WTC11 (cell line): ENCODE results near the gene SURF6. TPM values are rescaled to one million over a fixed set of nuclear protein-coding genes. Genes with fewer than 3 reads are reported as not detected.

ENCODE experiments used
- ATAC-seq: fragments of 200-7000 bp; cut with Tn5 transposase; 2 replicates; pipeline ENCODE4 v1.10.0; 2021; ENCODE audit warnings: mild to moderate bottlenecking, moderate library complexity
- CTCF ChIA-PET: fragments of 300-600 bp; sonication (Branson Sonifier 250); formaldehyde crosslinking; loops from one replicate; lab custom pipeline; 2021; ENCODE audit warnings: antibody characterized with exemption; lab: Charles Lee
- POLR2A ChIA-PET: fragments of 350-600 bp; sonication (Branson Sonifier 250); formaldehyde crosslinking; loops from one replicate; lab custom pipeline; 2021; ENCODE audit warnings: antibody characterized with exemption; lab: Charles Lee
- DNase-seq: peaks from one replicate; pipeline ENCODE4 v3.0.0; 2021; ENCODE audit warnings: low spot score
- H3K27ac Mint-ChIP-seq: 2 replicates; pipeline ENCODE4 v1.8.0; 2021; ENCODE audit warnings: mixed read lengths
- H3K27me3 Mint-ChIP-seq: 2 replicates; pipeline ENCODE4 v1.8.0; 2021; ENCODE audit warnings: low read depth, mild to moderate bottlenecking, moderate library complexity, mixed read lengths
- H3K36me3 Mint-ChIP-seq: 2 replicates; pipeline ENCODE4 v1.8.0; 2021; ENCODE audit warnings: mixed read lengths
- H3K4me1 Mint-ChIP-seq: 2 replicates; pipeline ENCODE4 v1.8.0; 2022; ENCODE audit warnings: mixed read lengths
- H3K4me3 Mint-ChIP-seq: 2 replicates; pipeline ENCODE4 v1.8.0; 2021; ENCODE audit warnings: mild to moderate bottlenecking, moderate library complexity, mixed read lengths
- H3K9me3 Mint-ChIP-seq: 2 replicates; pipeline ENCODE4 v1.8.0; 2021; ENCODE audit warnings: mixed read lengths
- CREB1 ChIP-seq: sonication (generic); formaldehyde crosslinking; IDR thresholded peaks from 2 replicates; pipeline ENCODE4 v1.8.0; 2023; ENCODE audit warnings: mild to moderate bottlenecking, missing genetic modification reagents
- GTF2I ChIP-seq: fragments of 250-450 bp; sonication (Bioruptor Pico); conservative IDR thresholded peaks from 2 replicates; pipeline ENCODE4 v1.4.0; 2021; ENCODE audit warnings: mild to moderate bottlenecking
- JAZF1 ChIP-seq: fragments of 250-450 bp; sonication (Bioruptor Pico); IDR thresholded peaks from 2 replicates; pipeline ENCODE4 v1.9.0; 2021; ENCODE audit warnings: moderate library complexity, mild to moderate bottlenecking, inconsistent platforms
- KAT7 ChIP-seq: sonication (generic); formaldehyde crosslinking; IDR thresholded peaks from 2 replicates; pipeline ENCODE4 v1.8.1; 2023; ENCODE audit warnings: missing genetic modification reagents, mild to moderate bottlenecking, borderline replicate concordance
- OVOL2 ChIP-seq: fragments of 250-450 bp; sonication (Bioruptor Pico); IDR thresholded peaks from 2 replicates; pipeline ENCODE4 v1.9.0; 2021; ENCODE audit warnings: mild to moderate bottlenecking, borderline replicate concordance
- PRRX2 ChIP-seq: fragments of 250-450 bp; sonication (Bioruptor Pico); IDR thresholded peaks from 2 replicates; pipeline ENCODE4 v1.8.0; 2021; ENCODE audit warnings: mild to moderate bottlenecking
- TEAD4 ChIP-seq: sonication (generic); formaldehyde crosslinking; IDR thresholded peaks from 2 replicates; pipeline ENCODE4 v1.8.0; 2022; ENCODE audit warnings: mild to moderate bottlenecking, missing genetic modification reagents
- ZNF121 ChIP-seq: sonication (generic); formaldehyde crosslinking; IDR thresholded peaks from 2 replicates; pipeline ENCODE4 v1.8.0; 2023; ENCODE audit warnings: missing genetic modification reagents
- ZNF317 ChIP-seq: sonication (generic); formaldehyde crosslinking; IDR thresholded peaks from 2 replicates; pipeline ENCODE4 v1.8.1; 2023; ENCODE audit warnings: low read depth, mild to moderate bottlenecking, moderate library complexity, missing genetic modification reagents, borderline replicate concordance
- ZSCAN18 ChIP-seq: fragments of 250-450 bp; sonication (Bioruptor Pico); IDR thresholded peaks from 2 replicates; pipeline ENCODE4 v2.1.2; 2022; ENCODE audit warnings: mild to moderate bottlenecking, moderate library complexity
- total RNA-seq: library from RNA; stranded (reverse); gene quantifications from 3 replicates; pipeline ENCODE4 v1.2.3, GENCODE V29; 2021
- TF ChIP-seq, protein P1 (sequence below): sonication (generic); formaldehyde crosslinking; IDR thresholded peaks from 2 replicates; pipeline ENCODE4 v1.8.0; 2022; ENCODE audit warnings: mild to moderate bottlenecking, missing genetic modification reagents
- TF ChIP-seq, protein P2 (sequence below): fragments of 250-450 bp; sonication (Bioruptor Pico); IDR thresholded peaks from 2 replicates; pipeline ENCODE4 v1.9.0; 2021; ENCODE audit warnings: mild to moderate bottlenecking
- TF ChIP-seq, protein P3 (sequence below): sonication (generic); formaldehyde crosslinking; IDR thresholded peaks from 2 replicates; pipeline ENCODE4 v1.8.0; 2022; ENCODE audit warnings: mild to moderate bottlenecking, missing genetic modification reagents
- TF ChIP-seq, protein P4 (sequence below): sonication (generic); formaldehyde crosslinking; IDR thresholded peaks from 2 replicates; pipeline ENCODE4 v1.8.1; 2023; ENCODE audit warnings: mild to moderate bottlenecking, moderate library complexity, missing genetic modification reagents
- TF ChIP-seq, protein P5 (sequence below): fragments of 250-450 bp; sonication (Bioruptor Pico); IDR thresholded peaks from 2 replicates; pipeline ENCODE4 v1.9.0; 2021; ENCODE audit warnings: mild to moderate bottlenecking

The SURF6 gene
- total RNA-seq, 1 experiment from 2014 or later: 67.2 TPM

- TF ChIP-seq ZNF121 (CRISPR knock-in tag): no peak
These were observed 20.0 kb downstream of the SURF6 start (continued) for GRCh38 chr9:133315997-133316396.

DNA sequence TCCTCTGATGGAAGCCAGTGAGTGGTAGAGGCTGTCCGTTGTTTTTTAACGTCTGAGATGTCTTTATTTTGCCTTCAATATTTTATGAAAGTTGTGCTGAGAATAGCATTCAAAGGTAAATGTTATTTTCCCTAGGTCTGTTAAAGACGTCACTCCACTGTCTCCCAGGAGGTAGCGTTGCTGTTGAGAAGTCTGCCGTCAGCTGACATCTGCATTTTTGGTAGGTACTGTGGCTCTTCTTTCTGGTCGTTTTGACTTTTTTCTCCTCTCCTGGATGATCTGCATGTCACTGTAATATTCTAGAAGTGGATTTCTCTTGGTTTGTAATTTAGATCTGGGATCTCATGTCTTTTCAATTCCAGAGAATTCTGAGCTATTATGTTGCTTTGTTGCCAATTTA, 26.4 kb downstream of the SURF6 start:
- CTCF ChIA-PET: interaction anchor here (0.7 to 0.9 kb wide), 2 partner anchors 122 to 687 kb away, joined by 3 read pairs; no protein-coding TSS in a partner anchor
- Mint-ChIP-seq H3K4me3 (no peak overlapping the region), H3K4me1 (no peaks in the 10 kb centered on the region), H3K9me3 (peaks cover 14% of the 10 kb centered on the region), H3K36me3 (peaks cover 8% of the 10 kb centered on the region), H3K27me3 (peaks cover 15% of the 10 kb centered on the region), H3K27ac (no peak overlapping the region)
- POLR2A ChIA-PET: no interaction called here
- peak; percentile 88 for TF ChIP-seq ZNF317 (CRISPR knock-in tag)
- TF ChIP-seq, protein P1, sequence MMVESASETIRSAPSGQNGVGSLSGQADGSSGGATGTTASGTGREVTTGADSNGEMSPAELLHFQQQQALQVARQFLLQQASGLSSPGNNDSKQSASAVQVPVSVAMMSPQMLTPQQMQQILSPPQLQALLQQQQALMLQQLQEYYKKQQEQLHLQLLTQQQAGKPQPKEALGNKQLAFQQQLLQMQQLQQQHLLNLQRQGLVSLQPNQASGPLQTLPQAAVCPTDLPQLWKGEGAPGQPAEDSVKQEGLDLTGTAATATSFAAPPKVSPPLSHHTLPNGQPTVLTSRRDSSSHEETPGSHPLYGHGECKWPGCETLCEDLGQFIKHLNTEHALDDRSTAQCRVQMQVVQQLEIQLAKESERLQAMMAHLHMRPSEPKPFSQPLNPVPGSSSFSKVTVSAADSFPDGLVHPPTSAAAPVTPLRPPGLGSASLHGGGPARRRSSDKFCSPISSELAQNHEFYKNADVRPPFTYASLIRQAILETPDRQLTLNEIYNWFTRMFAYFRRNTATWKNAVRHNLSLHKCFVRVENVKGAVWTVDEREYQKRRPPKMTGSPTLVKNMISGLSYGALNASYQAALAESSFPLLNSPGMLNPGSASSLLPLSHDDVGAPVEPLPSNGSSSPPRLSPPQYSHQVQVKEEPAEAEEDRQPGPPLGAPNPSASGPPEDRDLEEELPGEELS: no peak
- DNase-seq (no peak), ATAC-seq (no peak)

GRCh38 chr9:133307301-133307700, 28.7 kb downstream of the SURF6 start:
- peaks cover 15% of the 10 kb centered on the region for H3K27me3 Mint-ChIP-seq
- H3K4me1 Mint-ChIP-seq: no peaks in the 10 kb centered on the region
- H3K4me3 Mint-ChIP-seq: no peak overlapping the region
- DNase-seq (no peak), ATAC-seq (no peak)
- ChIA-PET CTCF (interaction anchor here (0.9 to 1.5 kb wide), 3 partner anchors 13 to 121 kb away, joined by 3 to 7 read pairs (median 6); no protein-coding TSS in a partner anchor), POLR2A (no interaction called here)
- TF ChIP-seq ZSCAN18 (no peak), TEAD4 (CRISPR knock-in tag) (no peak), GTF2I (CRISPR knock-in tag) (no peak), OVOL2 (no peak)
- TF ChIP-seq, protein P2, sequence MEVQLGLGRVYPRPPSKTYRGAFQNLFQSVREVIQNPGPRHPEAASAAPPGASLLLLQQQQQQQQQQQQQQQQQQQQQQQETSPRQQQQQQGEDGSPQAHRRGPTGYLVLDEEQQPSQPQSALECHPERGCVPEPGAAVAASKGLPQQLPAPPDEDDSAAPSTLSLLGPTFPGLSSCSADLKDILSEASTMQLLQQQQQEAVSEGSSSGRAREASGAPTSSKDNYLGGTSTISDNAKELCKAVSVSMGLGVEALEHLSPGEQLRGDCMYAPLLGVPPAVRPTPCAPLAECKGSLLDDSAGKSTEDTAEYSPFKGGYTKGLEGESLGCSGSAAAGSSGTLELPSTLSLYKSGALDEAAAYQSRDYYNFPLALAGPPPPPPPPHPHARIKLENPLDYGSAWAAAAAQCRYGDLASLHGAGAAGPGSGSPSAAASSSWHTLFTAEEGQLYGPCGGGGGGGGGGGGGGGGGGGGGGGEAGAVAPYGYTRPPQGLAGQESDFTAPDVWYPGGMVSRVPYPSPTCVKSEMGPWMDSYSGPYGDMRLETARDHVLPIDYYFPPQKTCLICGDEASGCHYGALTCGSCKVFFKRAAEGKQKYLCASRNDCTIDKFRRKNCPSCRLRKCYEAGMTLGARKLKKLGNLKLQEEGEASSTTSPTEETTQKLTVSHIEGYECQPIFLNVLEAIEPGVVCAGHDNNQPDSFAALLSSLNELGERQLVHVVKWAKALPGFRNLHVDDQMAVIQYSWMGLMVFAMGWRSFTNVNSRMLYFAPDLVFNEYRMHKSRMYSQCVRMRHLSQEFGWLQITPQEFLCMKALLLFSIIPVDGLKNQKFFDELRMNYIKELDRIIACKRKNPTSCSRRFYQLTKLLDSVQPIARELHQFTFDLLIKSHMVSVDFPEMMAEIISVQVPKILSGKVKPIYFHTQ (CRISPR knock-in tag): no peak
- TF ChIP-seq, protein P3, sequence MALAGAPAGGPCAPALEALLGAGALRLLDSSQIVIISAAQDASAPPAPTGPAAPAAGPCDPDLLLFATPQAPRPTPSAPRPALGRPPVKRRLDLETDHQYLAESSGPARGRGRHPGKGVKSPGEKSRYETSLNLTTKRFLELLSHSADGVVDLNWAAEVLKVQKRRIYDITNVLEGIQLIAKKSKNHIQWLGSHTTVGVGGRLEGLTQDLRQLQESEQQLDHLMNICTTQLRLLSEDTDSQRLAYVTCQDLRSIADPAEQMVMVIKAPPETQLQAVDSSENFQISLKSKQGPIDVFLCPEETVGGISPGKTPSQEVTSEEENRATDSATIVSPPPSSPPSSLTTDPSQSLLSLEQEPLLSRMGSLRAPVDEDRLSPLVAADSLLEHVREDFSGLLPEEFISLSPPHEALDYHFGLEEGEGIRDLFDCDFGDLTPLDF (CRISPR knock-in tag): no peak
- peaks cover 14% of the 10 kb centered on the region for H3K9me3 Mint-ChIP-seq
- H3K27ac Mint-ChIP-seq: no peak overlapping the region
- H3K36me3 Mint-ChIP-seq: peaks cover 8% of the 10 kb centered on the region

- POLR2A ChIA-PET: no interaction called here
- ATAC-seq: no peak
- CTCF ChIA-PET: interaction anchor here (1.2 to 1.5 kb wide), 3 partner anchors 14 to 120 kb away, joined by 6 to 15 read pairs (median 7); no protein-coding TSS in a partner anchor
- peaks cover 15% of the 10 kb centered on the region for H3K27me3 Mint-ChIP-seq
- DNase-seq: no peak
- peaks cover 14% of the 10 kb centered on the region for H3K9me3 Mint-ChIP-seq
- H3K4me3 Mint-ChIP-seq: no peak overlapping the region
- peaks cover 8% of the 10 kb centered on the region for H3K36me3 Mint-ChIP-seq
- no peaks in the 10 kb centered on the region for H3K4me1 Mint-ChIP-seq
- no peak overlapping the region for H3K27ac Mint-ChIP-seq
- TF ChIP-seq PRRX2 (no peak), CREB1 (no peak), JAZF1 (CRISPR knock-in tag) (no peak), ZNF121 (CRISPR knock-in tag) (no peak), KAT7 (CRISPR knock-in tag) (no peak), ZNF317 (CRISPR knock-in tag) (no peak)
- TF ChIP-seq, protein P3 (CRISPR knock-in tag): no peak
- TF ChIP-seq, protein P4, sequence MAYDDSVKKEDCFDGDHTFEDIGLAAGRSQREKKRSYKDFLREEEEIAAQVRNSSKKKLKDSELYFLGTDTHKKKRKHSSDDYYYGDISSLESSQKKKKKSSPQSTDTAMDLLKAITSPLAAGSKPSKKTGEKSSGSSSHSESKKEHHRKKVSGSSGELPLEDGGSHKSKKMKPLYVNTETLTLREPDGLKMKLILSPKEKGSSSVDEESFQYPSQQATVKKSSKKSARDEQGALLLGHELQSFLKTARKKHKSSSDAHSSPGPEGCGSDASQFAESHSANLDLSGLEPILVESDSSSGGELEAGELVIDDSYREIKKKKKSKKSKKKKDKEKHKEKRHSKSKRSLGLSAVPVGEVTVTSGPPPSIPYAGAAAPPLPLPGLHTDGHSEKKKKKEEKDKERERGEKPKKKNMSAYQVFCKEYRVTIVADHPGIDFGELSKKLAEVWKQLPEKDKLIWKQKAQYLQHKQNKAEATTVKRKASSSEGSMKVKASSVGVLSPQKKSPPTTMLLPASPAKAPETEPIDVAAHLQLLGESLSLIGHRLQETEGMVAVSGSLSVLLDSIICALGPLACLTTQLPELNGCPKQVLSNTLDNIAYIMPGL (CRISPR knock-in tag): no peak
- TF ChIP-seq, protein P5, sequence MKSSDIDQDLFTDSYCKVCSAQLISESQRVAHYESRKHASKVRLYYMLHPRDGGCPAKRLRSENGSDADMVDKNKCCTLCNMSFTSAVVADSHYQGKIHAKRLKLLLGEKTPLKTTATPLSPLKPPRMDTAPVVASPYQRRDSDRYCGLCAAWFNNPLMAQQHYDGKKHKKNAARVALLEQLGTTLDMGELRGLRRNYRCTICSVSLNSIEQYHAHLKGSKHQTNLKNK (CRISPR knock-in tag): no peak
These were observed 29.5 kb downstream of the SURF6 start for GRCh38 chr9:133306242-133307204.
